Endometrium (tissue), 2 donors: ENCODE data around the gene ARID4B.
"Not testable (repeated sequence)": the region's sequence is repeated elsewhere in the genome, so short reads cannot be mapped to it uniquely, and the experiment has no call there.

ENCODE experiments used
- FAIRE-seq: peaks from 2 replicates; lab custom pipeline; 2012; peaks lifted over from hg19 to GRCh38; lab: Jason Lieb, UNC
- donor health status: control.
- donor health status: control.

ARID4B gene

DNA sequence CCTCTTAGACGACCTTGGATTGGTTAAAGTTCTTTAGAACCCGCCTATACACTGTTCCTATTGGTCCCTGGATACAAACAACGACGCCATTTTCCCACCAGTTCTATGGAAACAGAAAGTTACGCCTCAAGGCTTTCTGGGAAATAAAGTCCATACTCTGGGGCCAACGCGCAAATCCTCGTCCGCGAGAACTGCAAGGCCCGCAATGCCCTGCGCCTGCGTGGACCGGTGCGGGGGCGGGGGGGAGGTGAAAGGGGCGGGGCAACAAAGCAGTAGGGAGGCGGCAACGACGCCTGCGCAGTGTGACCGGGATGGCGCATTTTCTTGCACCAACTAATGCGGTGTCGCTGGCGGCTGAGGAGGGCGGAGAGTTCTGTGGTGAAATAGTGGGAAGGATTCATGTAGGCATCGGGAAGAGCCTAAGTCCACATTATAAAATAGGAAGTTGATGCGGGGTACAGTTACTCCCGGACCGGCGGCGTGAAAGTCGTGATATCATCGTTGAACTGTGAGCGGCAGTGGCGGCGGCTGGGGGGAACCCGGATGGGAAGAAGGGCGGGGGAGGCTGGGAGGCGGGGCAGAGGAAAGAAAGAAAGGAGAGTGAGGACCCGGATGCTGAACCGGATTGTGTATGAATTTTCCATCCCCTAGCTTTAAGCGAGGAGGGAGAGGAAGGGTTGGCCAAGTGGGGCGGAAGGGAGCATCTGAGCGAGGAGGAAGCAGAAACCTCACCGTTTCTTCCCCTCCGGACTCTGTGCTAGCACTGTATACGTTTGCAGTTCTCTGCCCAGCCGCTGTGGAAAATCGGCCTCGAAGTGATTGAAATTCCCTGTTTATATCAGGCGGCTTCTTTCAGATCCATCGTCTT is 526 bp upstream of the ARID4B start, which contains the start of gene GGPS1:
GGPS1 (plus strand) TSS at position 300 of the 868 bp plus-strand sequence. CDS start 6,695 bp downstream, outside the sequence.
- FAIRE-seq, result peak; percentile 88

DNA sequence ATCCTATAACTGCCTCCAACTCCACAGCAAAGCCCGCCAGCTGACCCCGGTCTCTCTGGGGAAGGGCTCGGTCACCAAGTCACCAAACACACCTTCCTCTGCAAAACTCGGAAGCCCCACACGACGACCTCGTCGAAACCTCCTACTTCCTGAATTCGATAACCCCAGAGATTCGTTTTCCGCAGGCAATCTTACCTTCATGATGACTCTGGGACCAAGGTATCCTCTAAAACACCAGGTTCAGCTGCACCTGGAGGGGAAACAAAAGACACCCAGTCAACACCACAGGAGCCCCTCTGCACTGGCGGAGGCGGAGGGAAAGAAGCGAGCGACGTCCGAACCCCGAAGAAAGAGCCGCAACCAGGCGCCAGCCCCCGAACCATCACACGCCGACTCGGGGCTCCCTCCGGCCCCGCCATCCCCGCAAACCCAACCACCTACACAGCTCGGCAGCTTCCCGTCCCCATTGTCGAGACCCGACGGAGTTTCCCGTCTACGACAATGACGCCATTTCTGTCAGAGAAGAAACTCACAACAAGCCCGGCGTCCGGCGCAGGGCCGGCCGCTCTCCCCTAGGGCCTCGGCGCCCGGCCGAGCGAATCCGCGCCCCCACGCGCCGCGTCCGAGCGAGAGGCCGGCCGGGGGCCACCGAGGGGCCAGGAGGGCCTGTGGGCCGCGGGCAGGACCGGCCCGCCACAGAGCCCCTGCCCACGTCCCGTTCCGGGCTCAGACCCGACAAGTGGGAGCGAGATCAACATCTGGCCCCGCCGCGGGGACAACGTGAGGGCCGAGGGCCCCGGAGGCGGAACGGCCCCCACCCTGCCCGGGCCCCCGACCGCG is 1.0 kb downstream of the ARID4B start:
- FAIRE-seq, result no peak

DNA sequence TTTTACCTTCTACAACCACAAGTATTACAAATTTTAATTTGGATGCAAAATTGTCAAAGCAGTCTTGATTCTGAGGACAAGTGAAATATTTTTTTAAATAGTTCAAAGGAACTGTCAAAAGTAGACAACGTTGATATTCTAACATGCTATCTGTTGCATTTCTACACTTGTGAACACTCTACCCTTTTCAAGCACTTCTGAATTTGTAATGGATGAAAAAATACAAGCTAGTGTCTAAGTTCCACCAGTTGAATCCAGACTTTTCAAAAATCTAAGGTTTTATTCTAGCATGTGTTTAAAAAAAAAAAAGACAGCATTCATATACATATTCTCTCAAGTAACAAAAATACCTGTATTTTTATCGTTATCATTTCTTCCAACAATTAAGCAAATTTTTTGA is 2.1 kb downstream of the ARID4B start:
- no peak for FAIRE-seq

DNA sequence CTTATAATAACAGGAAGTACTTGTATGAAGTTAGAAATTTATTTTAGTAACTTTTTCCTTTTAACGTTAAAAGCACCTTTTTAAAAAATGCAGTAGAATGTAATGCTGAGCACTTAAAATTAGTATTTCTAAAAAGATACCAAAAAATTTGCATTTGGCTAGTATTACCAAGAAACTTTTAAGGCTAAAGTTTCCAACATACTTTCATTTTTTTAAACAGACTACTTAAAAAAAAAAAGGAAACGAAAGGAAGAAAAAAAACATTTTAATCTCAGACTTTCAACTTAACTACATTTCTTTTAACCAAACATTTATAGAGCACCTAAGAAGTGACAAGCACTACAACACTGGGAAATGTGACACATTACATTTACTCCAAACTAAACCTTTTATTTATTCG is 2.8 kb downstream of the ARID4B start:
- FAIRE-seq, result peak; percentile 15

DNA sequence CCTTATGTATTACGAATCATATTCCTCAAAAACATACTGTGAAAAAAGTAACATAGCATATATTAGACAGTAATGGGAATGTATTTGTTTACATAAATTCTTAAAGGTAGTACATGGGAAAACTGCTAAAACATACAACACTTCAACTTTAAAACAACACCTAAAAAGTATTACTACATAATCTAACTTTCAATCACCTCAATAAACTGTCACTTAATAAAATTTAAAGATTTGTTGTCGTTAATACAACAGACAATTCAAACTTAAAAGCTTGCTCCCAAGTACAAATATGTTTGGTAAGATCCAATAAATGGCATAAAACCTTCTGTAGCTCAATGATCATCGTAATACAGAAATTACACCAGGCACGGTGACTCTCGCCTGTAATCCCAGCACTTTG is 3.7 kb downstream of the ARID4B start:
- FAIRE-seq, result no peak

DNA sequence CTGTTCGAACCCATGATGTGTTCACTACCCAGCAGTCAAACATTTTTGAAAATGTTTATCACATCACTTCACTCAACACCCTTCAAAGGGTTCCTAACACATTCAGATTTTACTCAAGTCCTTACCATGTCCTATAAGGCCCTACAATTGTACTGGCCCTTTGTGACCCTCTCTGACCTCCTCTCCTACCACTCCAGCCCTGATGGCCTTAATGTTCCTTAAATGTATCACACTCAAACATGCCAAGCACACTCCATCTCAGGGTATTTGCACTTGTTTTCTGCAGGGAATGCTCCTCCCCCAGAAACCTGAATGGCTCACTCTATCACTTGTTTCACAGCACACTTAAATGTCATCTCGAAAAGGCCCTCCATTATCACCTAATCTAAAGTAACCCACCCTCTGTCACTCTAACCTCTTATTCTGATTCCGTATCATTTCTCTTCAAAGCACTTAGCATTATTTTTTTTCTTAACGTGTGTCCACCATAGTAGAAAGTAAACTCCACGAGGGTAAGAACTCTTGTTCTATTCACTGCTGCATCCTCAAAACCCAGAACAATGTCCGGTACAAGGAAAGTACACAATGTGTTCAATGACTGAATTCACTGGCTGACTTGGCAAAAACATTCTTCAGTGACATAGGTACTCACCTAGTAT is 7.3 kb downstream of the ARID4B start:
- no peak for FAIRE-seq

DNA sequence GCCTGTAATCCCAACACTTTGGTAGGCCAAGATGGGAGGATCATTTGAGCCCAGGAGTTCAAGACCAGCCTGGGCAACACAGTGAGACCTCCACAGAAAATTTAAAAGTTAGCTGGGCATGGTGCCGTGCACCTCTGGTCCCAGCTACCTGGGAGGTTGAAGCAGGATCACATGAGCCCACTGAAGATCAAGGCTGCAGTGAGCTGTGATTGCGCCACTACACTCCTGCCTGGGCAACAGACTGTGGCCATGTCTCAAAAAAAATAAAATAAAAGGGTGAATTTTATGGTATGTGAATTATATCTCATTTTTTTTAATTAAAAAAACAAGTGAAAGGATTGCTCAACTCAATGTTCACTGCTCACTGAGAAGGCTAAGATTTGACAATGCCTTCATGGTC is 8.7 kb downstream of the ARID4B start:
- no peak for FAIRE-seq

DNA sequence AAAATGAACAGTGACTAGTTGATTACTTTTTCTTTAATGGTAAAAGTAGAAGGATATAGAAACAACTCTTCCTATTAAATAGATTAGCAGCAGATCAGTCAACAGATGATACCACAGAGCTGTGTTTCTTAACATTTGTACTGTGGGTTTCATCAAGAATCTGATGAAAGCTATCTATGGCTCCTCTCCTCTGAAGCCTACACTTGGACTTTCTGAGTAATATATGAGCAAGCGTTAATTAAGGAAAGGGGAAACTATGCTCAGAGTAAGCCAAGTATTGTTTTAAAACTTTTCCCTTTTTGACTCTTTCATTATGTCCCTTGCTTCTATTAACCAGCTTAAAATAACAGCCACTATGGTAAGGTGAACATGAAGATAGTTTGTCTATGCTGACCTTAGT is 10.8 kb downstream of the ARID4B start:
- FAIRE-seq, result no peak

DNA sequence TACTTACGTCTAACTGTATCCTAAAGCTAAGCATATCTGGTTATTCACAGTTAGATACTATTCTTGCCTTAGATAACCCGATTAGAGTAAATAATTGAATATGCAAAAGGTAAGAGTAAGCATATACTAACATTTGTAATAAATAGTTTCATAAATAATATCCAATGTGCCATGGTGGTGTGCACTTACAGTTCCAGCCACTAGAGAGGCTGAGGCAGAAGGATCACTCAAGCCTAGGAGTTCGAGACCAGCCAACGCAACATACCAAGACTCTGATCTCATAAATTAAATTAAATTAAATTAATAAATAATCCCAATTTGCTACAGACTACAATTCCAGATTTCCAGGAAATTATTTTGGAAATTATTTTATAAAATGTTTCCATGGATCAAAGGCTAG is 12.2 kb downstream of the ARID4B start:
- no peak for FAIRE-seq

DNA sequence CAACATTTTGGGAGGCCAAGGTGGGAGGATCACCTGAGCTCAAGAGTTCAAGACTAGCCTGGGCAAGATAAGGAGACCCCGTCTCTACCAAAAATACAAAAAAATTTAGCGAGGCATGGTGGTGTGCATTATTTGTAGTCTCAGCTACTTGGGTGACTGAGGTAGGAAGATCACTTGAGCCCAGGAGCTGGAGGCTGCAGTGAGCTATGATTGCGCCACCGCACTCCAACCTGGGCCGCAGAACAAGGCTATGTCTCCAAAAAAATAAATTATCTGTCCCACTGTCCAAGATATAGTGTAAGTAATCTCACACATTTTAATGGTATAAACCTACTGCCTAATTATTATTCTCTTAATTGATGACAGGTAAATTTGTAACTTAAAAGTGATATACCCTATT is 12.8 kb downstream of the ARID4B start:
- FAIRE-seq, result no peak

DNA sequence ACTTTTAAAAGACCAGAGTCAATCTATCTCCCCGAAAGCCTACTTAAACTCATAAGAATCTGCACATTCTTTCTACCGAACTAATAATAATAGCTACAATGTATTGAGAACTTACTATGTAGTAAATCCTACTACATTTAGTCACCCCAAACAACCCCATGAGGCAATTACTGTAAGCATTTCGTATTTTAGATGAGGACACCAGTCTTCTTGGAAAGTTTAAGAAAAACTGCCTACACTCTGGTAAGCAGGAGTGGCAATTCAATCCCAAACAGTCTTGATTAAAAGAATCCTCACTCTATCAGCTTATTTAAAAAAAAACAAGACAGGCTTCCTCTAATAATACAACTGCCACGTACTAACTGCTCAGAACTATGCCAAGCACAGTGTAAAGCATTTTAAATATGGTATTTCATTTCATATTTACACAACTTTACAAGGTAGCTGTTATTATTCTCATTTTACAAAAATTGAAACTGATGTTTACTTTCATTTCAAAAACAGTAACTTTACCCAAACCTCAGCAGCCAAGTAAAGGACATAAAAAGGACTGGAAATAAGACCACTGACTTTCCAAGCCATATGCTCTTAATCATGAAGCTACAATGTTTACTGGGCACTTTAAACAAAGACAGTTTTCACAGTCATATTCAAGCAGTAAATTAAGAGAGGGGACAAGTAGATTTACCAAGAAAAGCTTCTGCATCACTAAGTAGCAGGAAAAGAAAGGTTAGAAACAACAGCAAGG is 13.9 kb downstream of the ARID4B start:
- FAIRE-seq, result no peak

DNA sequence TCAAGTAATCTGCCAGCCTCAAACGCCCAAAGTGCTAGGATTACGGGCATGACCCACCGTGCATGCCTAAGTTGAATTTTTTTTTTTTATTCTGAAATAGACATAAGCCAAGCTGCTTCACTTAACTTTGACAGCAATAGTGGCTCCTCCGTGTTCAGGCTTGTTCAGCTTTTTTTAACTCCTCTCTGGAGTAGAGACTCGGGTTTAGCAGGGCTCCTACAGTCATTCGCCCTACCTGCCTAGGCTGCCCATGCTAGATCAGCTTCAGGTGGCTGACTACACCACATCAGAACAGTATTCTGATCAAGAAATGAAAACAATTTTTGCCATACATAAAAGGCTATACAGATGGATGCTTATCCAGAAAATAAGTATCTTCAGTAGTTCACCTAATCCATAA is 14.7 kb downstream of the ARID4B start:
- FAIRE-seq, result no peak

DNA sequence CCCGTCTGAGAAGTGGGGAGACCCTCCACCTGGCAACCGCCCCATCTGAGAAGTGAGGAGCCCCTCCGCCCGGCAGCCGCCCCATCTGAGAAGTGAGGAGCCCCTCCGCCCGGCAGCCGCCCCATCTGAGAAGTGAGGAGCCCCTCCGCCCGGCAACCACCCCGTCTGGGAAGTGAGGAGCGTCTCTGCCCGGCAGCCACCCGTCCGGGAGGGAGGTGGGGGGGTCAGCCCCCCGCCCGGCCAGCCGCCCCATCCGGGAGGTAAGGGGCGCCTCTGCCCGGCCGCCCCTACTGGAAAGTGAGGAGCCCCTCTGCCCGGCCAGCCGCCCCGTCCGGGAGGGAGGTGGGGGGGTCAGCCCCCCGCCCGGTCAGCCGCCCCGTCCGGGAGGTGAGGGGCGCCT is 18.8 kb downstream of the ARID4B start:
- FAIRE-seq, result not testable (repeated sequence)

DNA sequence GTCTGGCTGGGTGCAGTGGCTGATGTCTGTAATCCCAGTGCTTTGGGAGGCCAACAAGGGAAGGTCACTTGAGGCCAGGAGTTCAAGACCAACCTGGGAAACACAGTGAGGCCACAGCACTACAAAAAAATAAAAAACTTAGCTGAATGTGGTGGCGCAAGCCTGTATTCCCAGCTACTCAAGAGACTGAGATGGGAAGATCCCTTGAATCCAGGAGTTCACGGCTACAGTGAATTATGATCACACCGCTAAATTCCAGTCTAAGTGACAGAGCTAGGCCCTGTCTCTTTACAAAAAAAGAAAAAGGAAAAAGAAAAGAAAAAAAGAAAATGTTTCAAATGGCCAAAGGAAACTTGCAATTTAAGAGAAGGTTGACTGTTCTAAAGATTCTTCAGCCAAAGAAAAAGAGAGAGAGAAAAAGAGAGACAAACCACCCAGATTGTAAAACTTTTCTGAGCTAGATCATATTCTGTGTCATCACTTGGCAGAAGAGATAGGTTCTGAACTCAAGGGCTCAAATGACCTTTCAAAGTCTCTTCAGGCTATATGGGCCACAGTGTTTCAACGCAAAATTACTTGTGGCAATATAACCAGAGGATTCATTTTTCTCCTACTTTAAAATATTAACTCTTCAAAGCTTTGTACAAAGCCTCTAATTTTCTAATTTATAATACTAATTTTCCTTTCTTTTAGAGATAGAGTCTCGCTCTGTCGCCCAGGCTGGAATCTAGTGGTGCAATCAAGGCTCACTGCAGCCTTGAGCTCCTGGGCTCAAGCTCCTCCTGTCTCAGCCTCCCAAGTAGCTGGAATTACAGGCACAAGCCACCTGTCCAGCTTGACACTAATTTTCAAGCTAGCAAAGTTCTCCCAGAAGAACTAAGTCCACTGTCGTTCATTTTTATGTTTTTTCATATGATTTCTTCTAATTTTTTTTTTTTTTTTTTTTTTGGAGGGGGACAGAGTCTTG is 20.5 kb downstream of the ARID4B start:
- FAIRE-seq, result no peak

DNA sequence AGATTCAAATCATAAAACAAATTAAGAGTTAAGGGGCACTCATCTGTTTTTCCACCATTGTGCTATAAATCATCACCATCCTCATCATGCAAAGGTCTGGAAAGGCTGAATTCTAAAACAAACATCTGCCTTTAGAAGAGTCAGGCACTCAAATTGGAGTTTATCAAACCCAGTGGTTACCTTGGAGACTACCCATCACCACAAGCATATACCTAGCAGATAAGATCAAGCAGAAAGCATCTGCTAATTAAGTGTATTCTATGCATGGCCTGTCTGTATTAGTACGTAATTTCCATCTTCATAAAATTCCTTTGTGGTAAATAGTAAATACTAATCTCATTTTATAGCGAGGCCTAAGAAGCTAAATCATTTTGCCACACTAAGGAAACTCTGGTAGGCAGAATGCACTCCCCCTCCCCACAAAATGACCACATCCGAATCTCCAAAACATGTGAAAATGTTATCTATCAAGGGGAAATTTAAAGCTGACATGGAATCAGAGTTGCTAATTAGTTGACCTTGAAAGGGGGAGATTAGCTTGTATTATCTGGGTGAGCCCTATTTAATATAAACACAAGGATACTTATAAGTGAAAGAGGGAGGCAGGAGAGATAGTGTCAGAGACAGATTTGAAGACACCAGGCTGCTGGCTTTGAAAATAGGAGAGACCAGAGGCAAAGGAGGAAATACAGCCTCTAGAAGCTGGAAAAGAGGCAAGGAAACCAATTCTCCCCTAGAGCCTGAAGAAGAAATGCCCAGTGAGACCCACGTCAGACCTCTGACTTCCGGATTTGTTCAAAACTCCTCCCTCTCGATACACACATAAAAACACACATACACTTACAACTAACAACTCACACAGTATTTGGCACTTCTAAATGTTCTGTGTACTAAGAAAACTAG is 23.2 kb downstream of the ARID4B start:
- FAIRE-seq, result no peak

DNA sequence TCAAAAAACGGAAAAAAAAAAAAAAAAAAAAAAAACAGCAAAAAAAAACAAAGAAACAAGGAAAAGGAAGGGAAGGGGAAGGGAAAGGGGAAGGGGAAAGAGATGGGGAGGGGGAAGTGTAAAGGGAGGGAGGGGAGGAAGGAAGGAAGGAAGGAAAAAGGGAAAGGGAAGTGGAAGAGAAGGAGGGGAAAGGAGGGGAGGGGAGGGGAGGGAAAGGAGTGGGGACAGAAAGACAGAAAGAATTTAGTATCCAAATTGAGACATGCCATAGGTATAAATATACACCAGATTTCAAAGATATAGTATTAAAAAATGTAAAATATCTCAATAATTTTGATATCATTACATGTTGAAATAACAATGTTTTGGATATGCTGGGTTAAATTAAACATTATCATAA is 25.8 kb downstream of the ARID4B start:
- FAIRE-seq, result no peak

DNA sequence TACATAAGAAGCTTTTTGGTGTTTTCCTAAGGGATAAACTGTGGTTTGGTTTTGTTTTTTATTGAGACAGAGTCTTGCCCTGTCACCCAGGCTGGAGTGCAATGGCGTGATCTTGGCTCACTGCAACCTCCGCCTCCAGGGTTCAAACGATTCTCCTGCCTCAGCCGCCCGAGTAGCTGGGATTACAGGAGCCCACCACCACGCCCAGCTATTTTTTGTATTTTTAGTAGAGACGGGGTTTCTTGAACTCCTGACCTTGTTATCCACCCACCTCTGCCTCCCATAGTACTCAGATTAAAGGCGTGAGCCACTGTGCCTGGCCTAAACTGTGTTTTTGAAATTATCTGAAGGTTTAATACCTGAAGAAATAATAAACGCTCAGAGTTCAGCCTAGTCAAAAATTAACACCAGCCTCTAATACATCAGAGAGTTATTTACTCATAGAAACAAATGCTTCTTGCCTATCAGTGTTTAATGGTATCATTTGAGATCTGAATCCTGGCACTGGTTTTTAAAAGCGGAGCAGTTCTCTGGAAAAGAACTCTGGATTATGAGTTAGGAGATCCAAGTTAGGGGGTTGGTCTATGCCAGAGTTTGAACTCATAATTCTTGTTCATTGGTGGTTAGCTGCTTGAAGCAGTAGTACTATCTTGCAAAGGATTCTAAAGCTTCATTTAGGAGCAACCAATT is 28.7 kb downstream of the ARID4B start:
- FAIRE-seq, result no peak

DNA sequence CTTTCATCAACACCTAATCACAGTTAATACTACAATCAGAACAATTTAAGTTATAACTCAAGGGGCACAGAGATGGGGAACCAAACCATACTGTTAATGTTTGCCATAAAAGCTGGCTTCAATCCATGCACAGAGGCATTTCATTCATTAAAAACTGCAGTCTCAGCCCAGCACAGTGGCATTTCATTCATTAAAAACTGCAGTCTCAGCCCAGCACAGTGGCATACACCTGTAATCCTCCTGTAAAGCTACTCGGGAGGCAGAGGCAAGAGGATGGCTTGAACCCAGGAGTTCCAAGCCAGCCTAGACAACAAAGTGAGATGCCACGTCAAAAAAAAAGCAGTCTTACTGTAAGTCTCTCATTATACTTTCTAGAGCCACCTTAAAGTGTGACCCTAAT is 29.2 kb downstream of the ARID4B start:
- no peak for FAIRE-seq

DNA sequence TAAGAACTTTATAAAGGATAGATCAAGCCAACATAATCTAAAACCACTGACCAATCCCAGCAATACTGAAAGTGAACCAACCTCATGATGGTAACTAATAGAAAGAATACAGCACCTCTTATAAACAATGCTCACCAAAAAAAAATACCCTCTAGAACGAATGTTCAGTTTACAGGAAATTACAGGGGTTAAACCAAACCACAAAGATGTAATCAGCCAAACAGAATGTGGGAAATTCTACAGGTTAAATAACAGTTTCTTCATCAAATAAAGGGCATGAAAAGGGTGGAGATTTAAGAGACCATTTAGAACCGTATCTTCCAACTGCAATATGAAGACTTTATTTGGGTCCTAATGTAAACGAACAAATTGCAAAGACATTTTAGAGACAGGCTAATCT is 30.4 kb downstream of the ARID4B start:
- FAIRE-seq, result no peak
